HepG2 (cell line): ENCODE results near the gene TCF25. TPM values are rescaled to one million over a fixed set of nuclear protein-coding genes. Genes with fewer than 3 reads are reported as not detected.

Experiments
- ATAD3A ChIP-seq: sonication (generic); formaldehyde crosslinking; IDR thresholded peaks from 2 replicates; pipeline ENCODE4 v1.4.0; 2020; ENCODE audit warnings: missing genetic modification reagents
- CCAR2 ChIP-seq: fragments of 200-400 bp; formaldehyde crosslinking; optimal IDR thresholded peaks from 2 replicates; pipeline ENCODE3; 2018; ENCODE audit warnings: low read depth, mild to moderate bottlenecking, low read length, moderate library complexity
- CEBPG ChIP-seq: IDR thresholded peaks from 2 replicates; pipeline ENCODE4 v1.6.1; 2016
- ETV6 ChIP-seq: sonication (generic); formaldehyde crosslinking; conservative IDR thresholded peaks from 2 replicates; pipeline ENCODE4 v1.4.0; 2020; ENCODE audit warnings: missing genetic modification reagents
- FOSL2 ChIP-seq: sonication (generic); formaldehyde crosslinking; IDR thresholded peaks from 2 replicates; pipeline ENCODE4 v1.4.0; 2020; ENCODE audit warnings: missing genetic modification reagents
- FOXA3 ChIP-seq: IDR thresholded peaks from 2 replicates; pipeline ENCODE4 v1.6.1; 2016; ENCODE audit warnings: missing genetic modification reagents, missing compliant biosample characterization
- MTF1 ChIP-seq: sonication (generic); formaldehyde crosslinking; IDR thresholded peaks from 2 replicates; pipeline ENCODE4 v1.5.0; 2020; ENCODE audit warnings: missing genetic modification reagents
- MXI1 ChIP-seq: IDR thresholded peaks from 3 replicates; pipeline ENCODE4 v1.6.1; 2012; ENCODE audit warnings: low read depth, low read length, inconsistent platforms, borderline replicate concordance
- NFE2L1 ChIP-seq: sonication (generic); formaldehyde crosslinking; IDR thresholded peaks from 2 replicates; pipeline ENCODE4 v1.4.0; 2020; ENCODE audit warnings: missing genetic modification reagents, mild to moderate bottlenecking, borderline replicate concordance
- PITX1 ChIP-seq: sonication (generic); formaldehyde crosslinking; IDR thresholded peaks from 2 replicates; pipeline ENCODE4 v1.5.1; 2020; ENCODE audit warnings: mild to moderate bottlenecking, missing genetic modification reagents
- RBM39 ChIP-seq: fragments of 200-400 bp; formaldehyde crosslinking; IDR thresholded peaks from one replicate; pipeline ENCODE4 v1.6.1; 2018; ENCODE audit warnings: antibody characterized with exemption, mild to moderate bottlenecking, low read depth, low read length; ENCODE audit not compliant: poor library complexity, severe bottlenecking
- SAFB2 ChIP-seq: sonication (generic); formaldehyde crosslinking; IDR thresholded peaks from 2 replicates; pipeline ENCODE4 v1.5.1; 2020; ENCODE audit warnings: missing genetic modification reagents, low read depth, mild to moderate bottlenecking, borderline replicate concordance
- ZBTB7B ChIP-seq: sonication (generic); formaldehyde crosslinking; IDR thresholded peaks from 2 replicates; pipeline ENCODE4 v1.4.0; 2020; ENCODE audit warnings: missing genetic modification reagents
- ZFP90 ChIP-seq: sonication (generic); formaldehyde crosslinking; IDR thresholded peaks from 2 replicates; pipeline ENCODE4 v1.8.0; 2022; ENCODE audit warnings: missing genetic modification reagents, mild to moderate bottlenecking, inconsistent platforms, borderline replicate concordance
- ZNF205 ChIP-seq: IDR thresholded peaks from 2 replicates; pipeline ENCODE4 v1.6.1; 2018; ENCODE audit warnings: missing biosample characterization, missing genetic modification reagents
- ZNF263 ChIP-seq: sonication (generic); formaldehyde crosslinking; IDR thresholded peaks from 2 replicates; pipeline ENCODE4 v1.4.0; 2020; ENCODE audit warnings: missing genetic modification reagents
- ZNF274 ChIP-seq: sonication (generic); formaldehyde crosslinking; IDR thresholded peaks from 2 replicates; pipeline ENCODE4 v1.5.1; 2020; ENCODE audit warnings: mild to moderate bottlenecking, missing genetic modification reagents
- ZNF34 ChIP-seq: sonication (generic); formaldehyde crosslinking; IDR thresholded peaks from 2 replicates; pipeline ENCODE4 v1.4.0; 2020; ENCODE audit warnings: mild to moderate bottlenecking, missing genetic modification reagents, borderline replicate concordance
- ZNF484 ChIP-seq: sonication (generic); formaldehyde crosslinking; IDR thresholded peaks from 2 replicates; pipeline ENCODE4 v1.5.1; 2020; ENCODE audit warnings: mild to moderate bottlenecking, low read depth, missing genetic modification reagents, borderline replicate concordance
- ZNF773 ChIP-seq: sonication (generic); formaldehyde crosslinking; IDR thresholded peaks from 2 replicates; pipeline ENCODE4 v1.4.0; 2020; ENCODE audit warnings: missing genetic modification reagents, borderline replicate concordance
- polyA plus RNA-seq, 8 experiments: library from polyadenylated mRNA; depleted of rRNA in 3 of 8; stranded (reverse) in 7 of 8; unstranded in 1 of 8; fragments of >200 nt; fragmentation: Illumina TruSeq in 4 of 8; extraction: Trizol in 4 of 8; gene quantifications; 2 replicates each; pipeline versions ENCODE4 v1.2.1 to v1.2.3, GENCODE V29; 2011 to 2016; ENCODE audit warnings: low read depth in 4 of 8, missing spikeins in 1 of 8, mixed read lengths in 1 of 8; ENCODE audit not compliant: insufficient read depth in 1 of 8
- total RNA-seq, 5 experiments: library from RNA; depleted of rRNA; stranded (reverse); fragments of >200 nt; fragmentation: Illumina TruSeq; extraction: Trizol; gene quantifications; 2 replicates each; pipeline ENCODE4 v1.2.3, GENCODE V29; 2016; ENCODE audit warnings: low read depth in 1 of 5
- TF ChIP-seq, protein P1 (sequence below): sonication (generic); formaldehyde crosslinking; IDR thresholded peaks from 2 replicates; pipeline ENCODE4 v1.5.0; 2020; ENCODE audit warnings: mild to moderate bottlenecking, low read depth, missing genetic modification reagents, borderline replicate concordance
- TF ChIP-seq, protein P2 (sequence below): sonication (generic); formaldehyde crosslinking; IDR thresholded peaks from 2 replicates; pipeline ENCODE4 v1.5.0; 2020; ENCODE audit warnings: mild to moderate bottlenecking, missing genetic modification reagents, moderate library complexity
- TF ChIP-seq, protein P3 (sequence below): sonication (generic); formaldehyde crosslinking; IDR thresholded peaks from 2 replicates; pipeline ENCODE4 v1.5.1; 2020; ENCODE audit warnings: missing genetic modification reagents, mild to moderate bottlenecking, borderline replicate concordance
- TF ChIP-seq, protein P4 (sequence below): sonication (generic); formaldehyde crosslinking; IDR thresholded peaks from 2 replicates; pipeline ENCODE4 v1.4.0; 2020; ENCODE audit warnings: missing genetic modification reagents

The TCF25 gene
- total and polyA plus RNA-seq, 2 of the 13 experiments (the other 11 are each of a cell fraction or from before 2014, with no cell fraction given): 138 to 206 TPM

DNA sequence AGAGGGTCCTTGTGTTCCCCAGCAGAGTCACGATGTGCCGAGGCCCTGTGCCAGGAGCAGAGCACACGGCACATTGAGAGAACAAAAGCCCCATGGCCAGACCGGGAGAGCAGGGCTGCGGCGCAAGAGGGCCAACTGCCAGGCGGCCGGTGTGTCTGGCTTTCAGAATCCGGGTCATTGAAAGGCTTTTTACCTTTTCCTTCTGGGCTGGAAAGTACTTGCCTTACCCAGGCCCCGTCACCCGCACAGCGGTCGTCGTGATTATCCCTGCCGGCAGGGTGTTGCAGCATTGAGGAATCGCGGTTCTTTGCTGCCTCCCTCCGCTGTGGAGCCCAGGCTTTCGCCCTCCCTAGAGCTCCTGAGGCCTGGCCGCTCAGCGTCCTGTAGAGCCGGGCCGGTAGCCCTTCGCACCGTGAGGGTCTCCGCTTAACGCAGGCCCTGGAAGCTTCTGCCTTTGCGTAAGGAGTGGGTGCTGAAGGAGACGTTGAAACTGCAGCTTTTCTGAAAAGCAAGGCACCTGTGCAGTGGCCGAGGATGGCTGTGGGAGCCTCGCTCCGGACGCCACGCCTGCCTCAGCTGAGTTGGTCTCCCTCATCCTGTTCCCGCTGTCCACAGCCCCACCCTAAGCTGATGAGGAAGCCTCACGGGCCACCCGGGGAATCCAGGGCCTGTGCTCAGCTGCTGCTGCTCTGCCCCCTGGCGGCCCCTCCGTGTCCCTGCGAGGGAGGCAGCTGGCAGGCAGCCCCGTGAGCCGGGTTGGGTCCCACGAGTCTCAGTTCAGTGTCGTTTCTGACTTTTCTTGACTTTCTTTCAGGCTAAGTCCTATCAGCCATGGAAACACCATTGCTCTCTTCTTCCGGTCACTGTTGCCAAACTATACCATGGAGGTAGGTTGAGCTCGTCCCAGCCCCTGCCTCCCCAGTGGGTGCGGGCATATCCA, 36.7 kb downstream of the TCF25 start (continued):
- TF ChIP-seq ZFP90 (CRISPR knock-in tag): no peak; the same call in 1 of the 2 replicates
- TF ChIP-seq CCAR2: peak; percentile 24
- peak; percentile 61; the same call in 1 of the 2 replicates for TF ChIP-seq ZNF274 (CRISPR knock-in tag)
- no peak for TF ChIP-seq CEBPG (CRISPR knock-in tag)
- peak; percentile 91 for TF ChIP-seq SAFB2
- TF ChIP-seq, protein P1, sequence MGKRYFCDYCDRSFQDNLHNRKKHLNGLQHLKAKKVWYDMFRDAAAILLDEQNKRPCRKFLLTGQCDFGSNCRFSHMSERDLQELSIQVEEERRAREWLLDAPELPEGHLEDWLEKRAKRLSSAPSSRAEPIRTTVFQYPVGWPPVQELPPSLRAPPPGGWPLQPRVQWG (CRISPR knock-in tag): no peak
- 0 out of 2 replicates have a peak, but pooled peaks have one; percentile 16 for TF ChIP-seq FOXA3 (CRISPR knock-in tag)
- TF ChIP-seq, protein P2, sequence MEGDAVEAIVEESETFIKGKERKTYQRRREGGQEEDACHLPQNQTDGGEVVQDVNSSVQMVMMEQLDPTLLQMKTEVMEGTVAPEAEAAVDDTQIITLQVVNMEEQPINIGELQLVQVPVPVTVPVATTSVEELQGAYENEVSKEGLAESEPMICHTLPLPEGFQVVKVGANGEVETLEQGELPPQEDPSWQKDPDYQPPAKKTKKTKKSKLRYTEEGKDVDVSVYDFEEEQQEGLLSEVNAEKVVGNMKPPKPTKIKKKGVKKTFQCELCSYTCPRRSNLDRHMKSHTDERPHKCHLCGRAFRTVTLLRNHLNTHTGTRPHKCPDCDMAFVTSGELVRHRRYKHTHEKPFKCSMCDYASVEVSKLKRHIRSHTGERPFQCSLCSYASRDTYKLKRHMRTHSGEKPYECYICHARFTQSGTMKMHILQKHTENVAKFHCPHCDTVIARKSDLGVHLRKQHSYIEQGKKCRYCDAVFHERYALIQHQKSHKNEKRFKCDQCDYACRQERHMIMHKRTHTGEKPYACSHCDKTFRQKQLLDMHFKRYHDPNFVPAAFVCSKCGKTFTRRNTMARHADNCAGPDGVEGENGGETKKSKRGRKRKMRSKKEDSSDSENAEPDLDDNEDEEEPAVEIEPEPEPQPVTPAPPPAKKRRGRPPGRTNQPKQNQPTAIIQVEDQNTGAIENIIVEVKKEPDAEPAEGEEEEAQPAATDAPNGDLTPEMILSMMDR (CRISPR knock-in tag): peak; percentile 95
- no peak for TF ChIP-seq ZNF205 (CRISPR knock-in tag)
- no peak for TF ChIP-seq ZNF773
- TF ChIP-seq MXI1: peak; percentile 46; the same call in 1 of the 3 replicates
- peak; percentile 24 for TF ChIP-seq RBM39
- TF ChIP-seq ETV6: peak; percentile 28; the same call in 1 of the 2 replicates
- no peak for TF ChIP-seq MTF1 (CRISPR knock-in tag)
- TF ChIP-seq ZNF263 (CRISPR knock-in tag): peak; percentile 49; the same call in 1 of the 2 replicates
- TF ChIP-seq ZNF34 (CRISPR knock-in tag): 0 out of 2 replicates have a peak, but pooled peaks have one; percentile 45
- TF ChIP-seq ZNF484: no peak
- 0 out of 2 replicates have a peak, but pooled peaks have one; percentile 12 for TF ChIP-seq PITX1
- peak; percentile 28; the same call in 1 of the 2 replicates for TF ChIP-seq ZBTB7B
- TF ChIP-seq FOSL2 (CRISPR knock-in tag): peak; percentile 11; the same call in 1 of the 2 replicates
- TF ChIP-seq, protein P3, sequence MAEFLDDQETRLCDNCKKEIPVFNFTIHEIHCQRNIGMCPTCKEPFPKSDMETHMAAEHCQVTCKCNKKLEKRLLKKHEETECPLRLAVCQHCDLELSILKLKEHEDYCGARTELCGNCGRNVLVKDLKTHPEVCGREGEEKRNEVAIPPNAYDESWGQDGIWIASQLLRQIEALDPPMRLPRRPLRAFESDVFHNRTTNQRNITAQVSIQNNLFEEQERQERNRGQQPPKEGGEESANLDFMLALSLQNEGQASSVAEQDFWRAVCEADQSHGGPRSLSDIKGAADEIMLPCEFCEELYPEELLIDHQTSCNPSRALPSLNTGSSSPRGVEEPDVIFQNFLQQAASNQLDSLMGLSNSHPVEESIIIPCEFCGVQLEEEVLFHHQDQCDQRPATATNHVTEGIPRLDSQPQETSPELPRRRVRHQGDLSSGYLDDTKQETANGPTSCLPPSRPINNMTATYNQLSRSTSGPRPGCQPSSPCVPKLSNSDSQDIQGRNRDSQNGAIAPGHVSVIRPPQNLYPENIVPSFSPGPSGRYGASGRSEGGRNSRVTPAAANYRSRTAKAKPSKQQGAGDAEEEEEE: peak; percentile 50; the same call in 1 of the 2 replicates
- TF ChIP-seq, protein P4, sequence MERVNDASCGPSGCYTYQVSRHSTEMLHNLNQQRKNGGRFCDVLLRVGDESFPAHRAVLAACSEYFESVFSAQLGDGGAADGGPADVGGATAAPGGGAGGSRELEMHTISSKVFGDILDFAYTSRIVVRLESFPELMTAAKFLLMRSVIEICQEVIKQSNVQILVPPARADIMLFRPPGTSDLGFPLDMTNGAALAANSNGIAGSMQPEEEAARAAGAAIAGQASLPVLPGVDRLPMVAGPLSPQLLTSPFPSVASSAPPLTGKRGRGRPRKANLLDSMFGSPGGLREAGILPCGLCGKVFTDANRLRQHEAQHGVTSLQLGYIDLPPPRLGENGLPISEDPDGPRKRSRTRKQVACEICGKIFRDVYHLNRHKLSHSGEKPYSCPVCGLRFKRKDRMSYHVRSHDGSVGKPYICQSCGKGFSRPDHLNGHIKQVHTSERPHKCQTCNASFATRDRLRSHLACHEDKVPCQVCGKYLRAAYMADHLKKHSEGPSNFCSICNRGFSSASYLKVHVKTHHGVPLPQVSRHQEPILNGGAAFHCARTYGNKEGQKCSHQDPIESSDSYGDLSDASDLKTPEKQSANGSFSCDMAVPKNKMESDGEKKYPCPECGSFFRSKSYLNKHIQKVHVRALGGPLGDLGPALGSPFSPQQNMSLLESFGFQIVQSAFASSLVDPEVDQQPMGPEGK (CRISPR knock-in tag): peak; percentile 55
- no peak for TF ChIP-seq ATAD3A (CRISPR knock-in tag)
- no peak for TF ChIP-seq NFE2L1
